Gastrocnemius medialis (tissue), 4 donors: ENCODE measurements around the gene SIPA1L2.

ENCODE experiments used
- CTCF ChIP-seq, 5 experiments: fragments of 450-650 bp in 3 of 5; fragments of 200-600 bp in 2 of 5; sonication (generic) in 2 of 5; IDR thresholded peaks in 4 of 5; conservative IDR thresholded peaks in 1 of 5; 1 replicate in 4 of 5; 2 replicates in 1 of 5; pipeline ENCODE4 v1.5.1; 2016 to 2019; ENCODE audit warnings: antibody characterized with exemption in 5 of 5, mild to moderate bottlenecking in 3 of 5, moderate library complexity in 3 of 5
- POLR2A ChIP-seq, 2 donors: fragments of 450-650 bp; IDR thresholded peaks; one replicate each; pipeline ENCODE4 v1.6.1; 2017; ENCODE audit warnings: antibody characterized with exemption in 2 of 2, mild to moderate bottlenecking in 2 of 2, moderate library complexity in 2 of 2

- no peak for TF ChIP-seq CTCF (IDR thresholded peaks at IDR 0.05 in 4 of 5, conservative IDR thresholded peaks at IDR 0.05 in 1 of 5)
- no peak for TF ChIP-seq POLR2A (IDR thresholded peaks at IDR 0.05)
Observed at GRCh38 chr1:232597721-232598120, 32.2 kb downstream of the SIPA1L2 start.
